GM18499 (cell line): ENCODE measurements around the gene TSSK6.

Source experiments
- ATAC-seq: cut with Tn5 transposase; IDR thresholded peaks from one replicate; pipeline ENCODE4 v1.9.1; 2021; ENCODE audit warnings: moderate number of reproducible peaks; ENCODE audit not compliant: insufficient read depth, unreplicated experiment

Gene TSSK6

DNA sequence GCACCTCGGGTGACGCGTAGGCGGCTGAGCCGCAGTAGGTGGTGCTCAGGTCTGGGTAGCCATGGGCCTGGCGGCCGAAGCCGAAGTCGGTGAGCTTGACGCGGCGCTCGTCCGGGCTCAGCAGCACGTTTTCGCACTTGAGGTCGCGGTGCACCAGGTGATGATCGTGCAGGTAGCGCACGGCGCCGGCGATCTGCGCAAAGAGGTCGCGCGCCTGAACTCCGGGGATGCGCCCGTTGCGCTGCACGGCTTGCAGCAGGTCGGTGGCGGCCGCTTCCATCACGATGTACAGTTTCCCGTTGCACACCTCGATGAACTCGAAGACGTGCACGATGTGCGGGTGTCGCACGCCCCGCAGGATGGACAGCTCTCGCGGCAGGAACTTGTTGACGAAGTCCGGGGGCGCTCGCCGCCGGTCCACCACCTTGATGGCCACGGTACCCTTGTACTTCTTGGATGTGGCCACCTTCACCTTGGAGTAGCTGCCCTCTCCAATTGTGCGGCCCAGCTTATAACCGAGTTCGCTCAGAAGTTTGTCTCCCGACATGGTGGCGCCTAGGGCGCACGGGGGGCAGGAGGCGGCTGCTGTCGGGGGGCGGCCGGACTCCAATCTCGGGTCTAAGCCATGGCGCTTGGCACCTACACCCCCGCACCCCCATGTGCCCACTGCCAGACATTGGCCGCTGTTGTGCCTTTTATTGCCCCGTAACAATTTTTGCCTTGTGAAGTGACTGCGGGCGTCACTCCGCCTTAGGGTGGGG is at the start of gene TSSK6:
TSS of gene TSSK6 (minus strand) at position 668 of the 761 bp plus-strand sequence. CDS start at position 547, 121 bp downstream.
- no peak for ATAC-seq

DNA sequence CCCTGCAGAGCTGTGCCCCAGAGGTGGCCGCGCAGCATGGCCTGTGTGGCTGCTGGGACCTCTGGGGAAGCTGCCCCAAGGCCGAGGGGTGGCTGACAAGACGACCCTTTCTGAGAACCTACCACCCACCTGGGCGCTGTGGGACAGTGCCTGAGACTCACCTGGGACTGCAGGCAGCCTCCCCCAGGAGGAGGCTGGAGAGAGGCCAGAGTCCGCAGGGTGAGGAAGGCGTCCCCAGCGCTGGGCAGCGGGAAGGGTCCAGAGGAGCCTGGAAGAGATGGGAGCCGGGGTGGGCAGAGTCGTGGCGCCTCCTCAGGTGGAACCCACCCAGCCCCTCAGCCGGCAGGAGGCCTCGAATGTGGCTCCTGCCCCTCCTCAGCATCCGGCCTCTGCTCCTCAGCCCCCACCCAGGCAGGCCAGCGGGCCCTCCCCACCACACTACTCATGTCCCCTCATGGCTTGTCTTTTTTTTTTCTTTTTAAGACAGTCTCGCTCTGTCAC is 48.0 kb upstream of the TSSK6 start:
- no peak for ATAC-seq

GRCh38 chr19:19562665-19563347 is 47.5 kb upstream of the TSSK6 start:
- no peak for ATAC-seq

DNA sequence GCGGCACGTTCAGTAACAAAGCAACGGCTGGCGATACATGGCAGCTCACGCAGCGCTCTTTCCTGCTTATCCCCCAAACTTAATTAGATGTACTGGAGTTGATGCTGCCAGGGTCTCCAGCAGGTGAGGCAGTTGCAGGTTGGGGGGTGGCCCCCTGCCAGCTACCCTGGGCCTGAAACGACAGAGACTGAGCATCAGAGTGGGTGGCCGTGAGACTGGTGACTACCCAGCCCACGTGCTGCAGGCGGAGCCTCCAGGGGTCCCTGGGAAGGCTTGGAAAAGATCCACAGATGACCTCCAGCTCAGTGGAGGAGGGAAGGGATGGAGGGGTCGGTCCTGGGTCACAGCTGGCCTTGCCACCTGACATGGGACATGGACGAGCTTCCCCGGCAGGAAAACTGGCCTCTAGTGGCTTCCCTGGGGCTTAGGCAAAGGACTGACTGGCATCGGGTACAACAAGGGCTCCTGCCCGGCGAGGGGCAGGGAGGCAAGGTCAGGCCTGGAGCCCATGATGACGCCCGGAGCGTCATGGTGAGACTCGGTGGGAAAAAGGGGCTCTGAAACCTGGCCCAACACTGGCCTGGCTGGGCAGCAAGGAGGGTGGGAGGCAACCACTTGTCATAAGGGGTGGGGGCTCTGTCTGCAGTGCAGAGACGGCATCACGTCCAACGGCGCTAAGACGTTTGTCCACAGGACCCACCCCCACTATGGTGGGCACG is 46.8 kb upstream of the TSSK6 start:
- ATAC-seq: no peak

DNA sequence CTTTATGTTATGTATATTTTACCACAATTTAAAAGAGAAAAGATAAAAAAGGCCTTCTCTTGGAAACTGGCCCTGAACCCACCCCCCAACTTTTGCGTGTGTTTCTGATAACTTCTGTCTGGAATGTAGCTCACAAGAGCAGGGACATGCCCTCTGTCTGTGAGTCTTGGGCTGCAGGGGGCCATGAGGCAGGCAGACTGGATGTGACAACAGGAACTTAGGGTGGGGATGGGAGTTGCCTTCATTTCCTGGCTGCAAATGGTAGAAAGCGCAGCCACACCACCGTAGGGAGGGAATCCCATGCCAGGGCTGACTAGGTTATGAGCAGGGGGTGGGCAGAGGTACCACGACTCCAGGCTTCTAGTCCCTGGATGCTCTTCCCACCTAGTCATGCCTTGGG is 44.6 kb upstream of the TSSK6 start:
- ATAC-seq: no peak

GRCh38 chr19:19558636-19559035 is 43.3 kb upstream of the TSSK6 start:
- ATAC-seq: no peak

GRCh38 chr19:19558055-19558454 is 42.7 kb upstream of the TSSK6 start:
- ATAC-seq: no peak

- no peak for ATAC-seq
Measured at GRCh38 chr19:19554074-19555023, 39.0 kb upstream of the TSSK6 start.

- ATAC-seq: no peak
Measured at GRCh38 chr19:19553670-19554069, 38.3 kb upstream of the TSSK6 start.

DNA sequence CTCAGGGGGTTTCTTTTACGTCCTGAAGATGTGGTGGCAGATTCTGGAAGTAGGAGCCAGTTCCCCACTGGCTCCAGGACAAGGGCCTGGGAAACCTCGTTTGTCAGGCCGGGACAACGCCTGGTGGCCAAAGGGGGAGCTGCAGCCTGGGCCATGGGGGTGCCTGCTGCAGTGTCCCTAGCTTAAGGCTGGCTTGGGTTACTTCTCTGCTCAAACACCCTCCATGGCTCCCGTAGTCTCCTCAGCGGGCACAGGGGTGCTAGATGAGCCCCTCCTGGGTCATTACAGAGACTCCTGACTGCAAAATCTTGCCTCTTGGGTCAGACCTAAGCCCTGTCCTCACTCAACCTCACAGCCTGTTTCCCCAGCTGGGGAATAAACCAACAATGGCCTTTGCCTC is 37.5 kb upstream of the TSSK6 start:
- ATAC-seq: no peak

DNA sequence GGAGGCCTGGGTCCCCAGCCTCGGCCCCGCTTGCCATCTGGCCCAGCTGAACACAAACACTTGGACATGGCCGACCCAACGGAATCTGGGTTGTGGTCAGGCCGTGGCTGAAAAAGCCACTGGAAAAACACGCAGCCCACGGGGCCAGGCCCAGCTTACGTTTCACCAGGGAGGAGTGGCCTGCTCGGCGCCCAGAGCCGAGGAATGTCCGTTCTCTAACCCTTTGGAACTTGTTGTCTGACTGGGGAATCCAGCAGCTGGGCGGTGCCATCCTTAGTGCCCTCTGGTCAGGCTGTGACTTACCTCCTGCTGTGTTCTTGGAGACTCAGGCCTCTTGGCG is 36.5 kb upstream of the TSSK6 start:
- ATAC-seq: no peak

- ATAC-seq: no peak
Measured at GRCh38 chr19:19550972-19551852, 35.9 kb upstream of the TSSK6 start.

- ATAC-seq: no peak
Measured at GRCh38 chr19:19550485-19550929, 35.2 kb upstream of the TSSK6 start.

- no peak for ATAC-seq
Measured at GRCh38 chr19:19549804-19550464, 34.6 kb upstream of the TSSK6 start.

GRCh38 chr19:19548915-19549759 is 33.8 kb upstream of the TSSK6 start:
- ATAC-seq: no peak

DNA sequence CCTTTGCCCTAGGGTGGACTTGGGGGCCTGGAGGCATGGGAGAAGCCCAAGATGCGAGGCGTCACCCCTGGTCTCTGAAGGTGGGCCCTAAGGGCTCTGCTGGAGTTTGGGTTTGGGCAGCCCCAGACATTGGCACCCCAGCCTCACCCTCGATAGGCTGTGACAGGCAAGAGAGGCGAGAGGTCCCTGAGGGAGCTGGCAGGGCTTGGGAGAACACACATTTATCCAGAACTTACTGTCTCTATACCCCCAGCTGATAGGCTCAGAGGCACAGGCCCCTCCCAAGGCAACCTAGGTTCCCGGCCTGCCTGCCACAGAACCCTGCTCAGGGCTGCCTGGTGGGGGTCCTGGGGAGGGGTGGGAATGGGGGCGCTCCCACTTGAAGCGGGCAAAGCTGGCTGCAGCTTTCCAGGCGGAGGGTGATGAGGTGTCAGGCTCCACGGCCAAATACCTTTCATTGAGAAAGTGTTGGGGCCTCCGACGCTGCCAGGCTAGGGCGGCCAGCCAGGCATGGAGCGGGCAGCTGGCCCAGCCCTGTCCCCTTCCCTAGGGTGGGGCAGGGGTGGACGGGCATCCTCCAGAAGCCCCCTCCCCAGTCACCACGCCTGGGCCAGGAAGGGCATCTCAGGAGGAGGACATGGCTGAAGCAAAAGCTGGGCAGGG is 32.5 kb upstream of the TSSK6 start:
- ATAC-seq: no peak

DNA sequence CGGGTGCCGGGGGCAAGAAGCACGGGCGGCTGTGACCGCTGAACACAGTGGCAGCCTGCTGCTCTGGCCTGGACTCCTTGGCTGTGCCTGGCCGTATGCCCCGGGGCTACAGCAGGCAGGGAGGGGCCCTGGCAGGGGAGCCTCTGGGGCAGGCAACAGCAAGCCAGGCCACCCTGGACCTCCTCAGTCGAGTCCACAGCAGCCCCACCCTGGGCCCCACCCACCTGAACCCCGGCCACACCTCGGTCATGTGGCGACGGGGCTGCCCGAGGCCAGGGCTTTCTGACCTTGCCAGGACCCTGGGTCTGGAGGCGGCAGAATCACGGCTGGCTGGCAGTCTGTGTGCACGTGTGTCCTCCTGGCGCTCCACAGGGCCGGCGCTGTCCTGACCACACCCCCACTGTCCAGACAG is 31.4 kb upstream of the TSSK6 start:
- no peak for ATAC-seq
